Measurements from ENCODE around the gene VCPKMT. TPM values are rescaled to one million over a fixed set of nuclear protein-coding genes. Genes with fewer than 3 reads are reported as not detected.

The VCPKMT gene
- total RNA-seq, 4 donors from 2014 or later = 4.7 to 9.6 (median 5.9) TPM

DNA sequence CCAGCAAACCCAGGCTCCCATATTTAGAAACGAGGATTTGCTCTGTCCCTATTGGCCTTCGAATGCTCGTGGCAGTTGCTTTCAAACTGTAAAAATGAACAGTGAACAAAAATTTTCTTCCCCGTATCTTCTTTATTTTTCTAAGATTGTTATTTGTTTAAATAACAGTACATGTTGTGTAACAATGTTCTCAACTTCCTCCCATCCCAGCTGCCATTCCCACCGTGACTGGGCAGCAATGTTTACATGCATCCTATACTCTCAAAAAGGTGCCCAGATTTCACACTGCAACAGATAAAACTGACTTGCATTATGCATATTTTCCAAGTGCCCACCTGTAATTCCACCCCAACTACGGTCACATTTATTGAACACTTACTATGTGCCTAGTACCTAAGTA, 12.8 kb downstream of the VCPKMT start:
- H3K4me1 ChIP-seq = no peaks in the 10 kb centered on the region
- 85 to 87% methylated on average over 6 of the region's 6 CpGs for WGBS, 2 donors
- no peak overlapping the region for H3K27ac ChIP-seq
- peaks cover 0 to 12% (median 0%) of the 10 kb centered on the region in 3 donors for H3K36me3 ChIP-seq
- no peak overlapping the region for H3K4me3 ChIP-seq
- no peak for DNase-seq (ENCODE audit: low spot score in 2 of 2)
- TF ChIP-seq POLR2A (IDR thresholded peaks at IDR 0.05) (no peak), EP300 (IDR thresholded peaks at IDR 0.05) (no peak)
- TF ChIP-seq, protein P1, sequence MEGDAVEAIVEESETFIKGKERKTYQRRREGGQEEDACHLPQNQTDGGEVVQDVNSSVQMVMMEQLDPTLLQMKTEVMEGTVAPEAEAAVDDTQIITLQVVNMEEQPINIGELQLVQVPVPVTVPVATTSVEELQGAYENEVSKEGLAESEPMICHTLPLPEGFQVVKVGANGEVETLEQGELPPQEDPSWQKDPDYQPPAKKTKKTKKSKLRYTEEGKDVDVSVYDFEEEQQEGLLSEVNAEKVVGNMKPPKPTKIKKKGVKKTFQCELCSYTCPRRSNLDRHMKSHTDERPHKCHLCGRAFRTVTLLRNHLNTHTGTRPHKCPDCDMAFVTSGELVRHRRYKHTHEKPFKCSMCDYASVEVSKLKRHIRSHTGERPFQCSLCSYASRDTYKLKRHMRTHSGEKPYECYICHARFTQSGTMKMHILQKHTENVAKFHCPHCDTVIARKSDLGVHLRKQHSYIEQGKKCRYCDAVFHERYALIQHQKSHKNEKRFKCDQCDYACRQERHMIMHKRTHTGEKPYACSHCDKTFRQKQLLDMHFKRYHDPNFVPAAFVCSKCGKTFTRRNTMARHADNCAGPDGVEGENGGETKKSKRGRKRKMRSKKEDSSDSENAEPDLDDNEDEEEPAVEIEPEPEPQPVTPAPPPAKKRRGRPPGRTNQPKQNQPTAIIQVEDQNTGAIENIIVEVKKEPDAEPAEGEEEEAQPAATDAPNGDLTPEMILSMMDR (IDR thresholded peaks at IDR 0.05) = no peak
- no peaks in the 10 kb centered on the region for H3K9me3 ChIP-seq
- no peaks in the 10 kb centered on the region for H3K27me3 ChIP-seq

DNA sequence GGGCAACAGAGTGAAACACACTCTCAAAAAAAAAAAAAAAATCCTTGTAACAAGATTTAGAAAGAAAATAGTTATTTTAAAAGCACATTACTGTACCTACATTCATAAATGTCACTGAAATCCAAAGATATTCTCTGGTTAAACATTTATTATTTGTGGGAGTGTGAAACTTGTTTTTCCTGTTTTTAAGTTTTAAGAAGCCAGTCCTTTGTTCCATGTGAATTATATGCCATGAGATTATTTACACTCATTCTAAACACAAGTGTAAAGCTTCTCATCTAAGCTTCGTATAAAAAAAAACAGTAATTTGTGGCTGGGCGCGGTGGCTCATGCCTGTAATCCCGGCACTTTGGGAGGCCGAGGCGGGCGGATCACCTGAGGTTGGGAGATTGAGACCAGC, 15.0 kb downstream of the VCPKMT start:
- Histone ChIP-seq H3K9me3 (no peaks in the 10 kb centered on the region), H3K4me1 (no peaks in the 10 kb centered on the region), H3K27ac (no peak overlapping the region), H3K4me3 (no peak overlapping the region), H3K36me3 (no peaks in the 10 kb centered on the region), H3K27me3 (no peaks in the 10 kb centered on the region)
- TF ChIP-seq, protein P1 (IDR thresholded peaks at IDR 0.05) = no peak
- no peak for TF ChIP-seq EP300 (IDR thresholded peaks at IDR 0.05)
- TF ChIP-seq POLR2A (IDR thresholded peaks at IDR 0.05) = no peak
- 95 to 97% methylated on average over 7 of the region's 7 CpGs for WGBS, 2 donors
- no peak for DNase-seq (ENCODE audit: low spot score in 2 of 2)

DNA sequence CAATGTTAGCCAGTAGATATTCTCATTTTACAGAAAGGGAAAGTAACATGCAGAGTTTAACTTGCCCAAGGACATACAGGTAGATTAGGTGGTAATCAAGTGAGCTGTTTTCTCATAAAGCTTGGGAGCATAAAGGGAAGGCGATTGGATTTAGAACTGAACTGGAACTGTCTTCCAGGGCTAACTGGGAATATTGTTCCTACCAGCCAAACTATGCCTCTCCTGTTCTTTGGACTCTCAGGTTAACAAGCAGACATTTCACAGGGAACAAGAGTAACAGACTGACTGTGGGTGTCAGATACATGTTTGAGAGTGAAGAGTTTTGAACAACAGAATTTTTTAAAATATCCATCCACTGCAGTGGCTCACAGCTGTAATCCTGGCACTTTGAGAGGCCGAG, 15.6 kb downstream of the VCPKMT start:
- DNase-seq (ENCODE audit: low spot score in 2 of 2) = no peak
- no peaks in the 10 kb centered on the region for H3K27me3 ChIP-seq
- WGBS, 2 donors = 89 to 93% methylated on average over 2 of the region's 2 CpGs
- H3K9me3 ChIP-seq = no peaks in the 10 kb centered on the region
- TF ChIP-seq EP300 (IDR thresholded peaks at IDR 0.05) (no peak), POLR2A (IDR thresholded peaks at IDR 0.05) (no peak)
- TF ChIP-seq, protein P1 (IDR thresholded peaks at IDR 0.05) = no peak
- H3K4me3 ChIP-seq = no peak overlapping the region
- peak overlapping the region in 1 of 4 donors; percentile 0 for H3K27ac ChIP-seq
- H3K4me1 ChIP-seq = no peaks in the 10 kb centered on the region
- H3K36me3 ChIP-seq = no peaks in the 10 kb centered on the region

DNA sequence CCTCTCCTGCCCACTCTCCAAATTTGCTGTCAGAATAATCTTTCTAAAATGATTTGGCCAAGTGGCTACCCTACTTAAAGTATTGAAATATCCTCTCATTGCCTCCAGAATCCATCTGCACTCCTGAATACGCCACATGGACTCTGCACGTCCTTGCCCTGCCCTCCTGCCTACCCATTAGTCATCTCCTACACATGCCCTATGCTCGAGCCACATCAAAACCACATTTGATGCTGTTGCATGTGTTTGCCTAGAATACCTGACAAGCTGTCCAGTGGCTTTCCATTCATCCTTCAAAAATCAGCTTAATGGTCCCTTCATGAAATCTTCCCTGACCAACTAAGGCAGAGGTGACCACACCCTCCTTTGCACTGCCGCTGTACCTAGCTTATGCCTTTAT, 17.0 kb downstream of the VCPKMT start:
- WGBS, 2 donors = 89% methylated on average over 4 of the region's 4 CpGs
- no peaks in the 10 kb centered on the region for H3K27me3 ChIP-seq
- H3K4me1 ChIP-seq = no peaks in the 10 kb centered on the region
- DNase-seq (ENCODE audit: low spot score in 2 of 2) = no peak
- TF ChIP-seq, protein P1 (IDR thresholded peaks at IDR 0.05) = no peak
- TF ChIP-seq EP300 (IDR thresholded peaks at IDR 0.05) (no peak), POLR2A (IDR thresholded peaks at IDR 0.05) (no peak)
- H3K9me3 ChIP-seq = no peaks in the 10 kb centered on the region
- H3K36me3 ChIP-seq = no peaks in the 10 kb centered on the region
- no peak overlapping the region for H3K27ac ChIP-seq
- no peak overlapping the region for H3K4me3 ChIP-seq

DNA sequence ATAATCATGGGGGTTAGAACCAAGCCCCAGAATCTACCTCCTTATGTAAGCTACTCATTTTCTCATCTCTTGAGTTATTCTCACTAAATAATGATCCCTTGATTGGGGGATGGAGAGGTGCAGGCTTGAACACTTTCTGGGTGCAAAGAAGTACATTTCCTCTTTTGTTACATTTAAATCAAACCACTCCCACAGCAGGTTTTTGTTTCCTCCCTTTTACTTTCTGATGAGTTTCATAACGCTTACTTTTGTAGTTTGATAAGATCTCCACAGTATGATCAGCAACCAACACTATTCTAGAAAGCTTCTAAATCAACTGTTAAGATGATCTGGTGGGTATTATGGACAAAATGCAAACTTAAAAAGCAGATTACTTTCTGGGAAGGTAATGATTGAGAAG, 20.5 kb downstream of the VCPKMT start:
- no peak for TF ChIP-seq POLR2A (IDR thresholded peaks at IDR 0.05)
- TF ChIP-seq EP300 (IDR thresholded peaks at IDR 0.05) = no peak
- TF ChIP-seq, protein P1 (IDR thresholded peaks at IDR 0.05) = no peak
- Histone ChIP-seq H3K27me3 (no peaks in the 10 kb centered on the region), H3K4me1 (no peaks in the 10 kb centered on the region), H3K4me3 (no peak overlapping the region), H3K27ac (peak overlapping the region in 1 of 4 donors; percentile 20), H3K36me3 (peaks cover 0 to 6% (median 0%) of the 10 kb centered on the region in 3 donors), H3K9me3 (no peaks in the 10 kb centered on the region)
- 73 to 77% methylated on average over 1 of the region's 1 CpG for WGBS, 2 donors
- DNase-seq (ENCODE audit: low spot score in 2 of 2) = no peak

Measured in tibial nerve (tissue), 4 donors.